Stimulated activated CD8-positive, alpha-beta memory T cell treated with anti-CD3 and anti-CD28 coated beads, Interleukin-2, amount 100 ng/mL, for 48 hours (primary cell): ENCODE data around the gene DNPH1.

Experiments
- DNase-seq, 2 donors: peaks; one replicate each; pipeline ENCODE4 v3.0.0-alpha.2; 2020; ENCODE audit warnings: low read depth in 2 of 2

Gene DNPH1

GRCh38 chr6:43181621-43181941, 47.7 kb downstream of the DNPH1 start:
- no peak for DNase-seq

DNA sequence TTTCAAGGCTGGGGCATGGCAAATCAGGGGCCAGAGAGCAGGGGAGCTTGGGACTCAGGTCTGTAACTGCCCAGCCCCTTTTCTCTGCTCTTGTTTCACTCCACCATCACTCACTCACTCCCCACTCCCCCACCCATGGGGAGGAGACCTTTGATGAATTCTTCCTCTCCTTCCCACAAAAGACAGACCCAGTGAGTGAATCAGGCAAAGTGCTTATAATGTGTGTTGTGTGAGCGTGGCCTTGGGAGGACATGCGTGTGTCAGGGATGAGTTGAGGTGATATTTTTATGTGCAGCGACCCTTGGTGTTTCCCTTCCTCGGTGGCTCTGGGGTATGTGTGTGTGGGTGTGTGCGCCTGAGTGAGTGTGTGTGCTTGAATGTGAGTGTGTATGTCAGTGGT, 48.3 kb downstream of the DNPH1 start:
- no peak for DNase-seq

- DNase-seq, result no peak
These were observed 49.2 kb downstream of the DNPH1 start for GRCh38 chr6:43180058-43180457.

DNA sequence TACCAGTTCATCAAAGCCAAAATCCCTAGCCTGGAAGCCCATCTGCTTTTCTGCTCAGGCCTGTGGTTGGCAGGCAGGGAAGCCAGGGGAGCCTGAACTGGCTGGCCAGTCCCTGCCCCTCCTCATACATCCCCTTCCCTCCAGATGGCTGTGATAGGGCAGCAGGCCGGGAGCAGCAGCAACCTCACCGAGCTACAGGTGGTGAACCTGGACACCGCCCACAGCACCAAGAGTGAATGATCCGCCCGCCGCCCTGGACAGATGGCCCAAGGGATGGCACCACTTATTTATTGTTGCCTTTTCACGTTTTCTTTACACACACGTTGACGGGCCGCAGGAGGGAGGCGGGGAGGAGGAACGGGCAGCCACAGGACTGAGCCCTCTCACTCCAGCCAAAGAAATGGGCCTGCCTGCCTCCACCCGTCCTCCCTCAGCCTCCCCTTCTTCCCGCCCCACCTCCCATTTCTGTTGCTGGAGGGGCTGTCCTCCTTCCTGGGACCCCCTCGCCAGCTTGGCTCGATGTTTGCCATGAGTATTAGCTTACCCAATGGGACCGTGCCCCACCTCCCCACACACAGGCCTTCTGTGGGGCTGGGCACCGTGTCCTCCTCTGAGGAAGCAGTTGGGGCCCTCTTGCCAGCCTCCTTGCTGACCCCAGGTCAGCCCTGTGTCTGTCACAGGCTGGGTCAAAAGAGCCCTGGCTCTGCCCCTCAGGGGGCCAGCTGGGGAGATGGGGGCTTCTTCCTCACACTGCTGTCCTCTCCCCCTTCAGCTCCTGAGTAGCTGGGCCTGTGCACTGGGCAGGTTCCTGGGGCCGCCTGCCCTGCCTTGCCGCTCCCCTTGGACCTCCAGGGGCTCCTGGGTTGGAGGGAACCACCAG, 50.1 kb downstream of the DNPH1 start:
- no peak for DNase-seq

- DNase-seq, result no peak
These were observed 51.1 kb downstream of the DNPH1 start for GRCh38 chr6:43178150-43178549.

DNA sequence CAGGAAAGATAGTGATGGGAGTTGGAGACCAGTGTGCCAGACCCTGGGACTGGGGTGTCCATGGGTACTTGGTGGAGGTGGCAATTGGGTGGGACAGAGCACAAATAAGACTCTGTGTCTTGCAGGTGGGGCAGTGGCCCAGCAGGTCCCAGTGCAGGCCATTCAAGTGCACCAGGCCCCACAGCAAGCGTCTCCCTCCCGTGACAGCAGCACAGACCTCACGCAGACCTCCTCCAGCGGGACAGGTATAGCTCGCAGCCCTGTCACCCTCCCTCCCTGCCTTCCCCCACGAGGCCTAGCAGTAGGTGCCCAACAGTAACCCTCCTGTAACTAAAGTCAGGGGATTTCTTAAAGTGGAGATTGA, 52.9 kb downstream of the DNPH1 start:
- no peak for DNase-seq

- DNase-seq, result no peak
These were observed 53.4 kb downstream of the DNPH1 start for GRCh38 chr6:43175676-43176422.
